SK-N-SH (cell line): ENCODE data around the gene LRRC10B. TPM values are rescaled to one million over a fixed set of nuclear protein-coding genes. Genes with fewer than 3 reads are reported as not detected.
"Not testable (repeated sequence)": the region's sequence is repeated elsewhere in the genome, so short reads cannot be mapped to it uniquely, and the experiment has no call there.

ENCODE experiments used
- CTCF ChIA-PET: fragments of 300-600, 350-600 bp; formaldehyde crosslinking; extraction: SDS; loops from one replicate; lab custom pipeline; 2021; lab: Yijun Ruan, JAX
- POLR2A ChIA-PET: fragments of 350-600 bp; sonication (Branson Sonifier 250); formaldehyde crosslinking; extraction: SDS; loops from one replicate; lab custom pipeline; 2020; ENCODE audit warnings: antibody characterized with exemption, inconsistent platforms; lab: Yijun Ruan, JAX
- DNase-seq: peaks from one replicate; pipeline ENCODE4 v3.0.0; 2012
- H2AFZ ChIP-seq: fragments of 200-600 bp; sonication (generic); 2 replicates; pipeline ENCODE4 v1.8.1; 2016; ENCODE audit warnings: antibody characterized with exemption, mild to moderate bottlenecking, low read depth
- H3F3A ChIP-seq: fragments of 200-600 bp; sonication (generic); replicated peaks from 2 replicates; pipeline ENCODE3; 2016; ENCODE audit warnings: antibody characterized with exemption, mild to moderate bottlenecking; ENCODE audit not compliant: insufficient read depth
- H3K27ac ChIP-seq, 2 experiments: fragments of 200-500 bp in 1 of 2; fragments of 200-600 bp in 1 of 2; sonication (Bioruptor generic) in 1 of 2; sonication (generic), shearing (Covaris generic) in 1 of 2; 2 replicates each; pipeline versions ENCODE4 v1.5.1 to v1.6.1; 2014 to 2016; ENCODE audit warnings: low read depth in 2 of 2, inconsistent platforms in 1 of 2, low read length in 1 of 2, mild to moderate bottlenecking in 1 of 2, mixed read lengths in 1 of 2
- H3K27me3 ChIP-seq: fragments of 200-600 bp; sonication (generic), shearing (Covaris generic); 2 replicates; pipeline ENCODE4 v1.6.1; 2016; ENCODE audit warnings: mixed run types; ENCODE audit not compliant: insufficient read depth
- H3K36me3 ChIP-seq, 2 experiments: fragments of 200-500 bp in 1 of 2; fragments of 200-600 bp in 1 of 2; sonication (Bioruptor generic) in 1 of 2; sonication (generic) in 1 of 2; replicated peaks in 1 of 2; 2 replicates each; pipeline versions ENCODE3 to v1.5.1; 2014 to 2016; ENCODE audit warnings: low read length in 1 of 2, mild to moderate bottlenecking in 1 of 2; ENCODE audit not compliant: insufficient read depth in 2 of 2, control insufficient read depth in 1 of 2
- H3K4me1 ChIP-seq, 2 experiments: fragments of 200-500 bp in 1 of 2; fragments of 200-600 bp in 1 of 2; sonication (Bioruptor generic) in 1 of 2; sonication (generic), shearing (Covaris generic) in 1 of 2; 2 replicates each; pipeline versions ENCODE4 v1.5.1 to v1.6.1; 2014 to 2016; ENCODE audit warnings: low read depth in 1 of 2, low read length in 1 of 2, mixed run types in 1 of 2; ENCODE audit not compliant: insufficient read depth in 2 of 2, control insufficient read depth in 1 of 2
- H3K4me2 ChIP-seq: fragments of 200-600 bp; sonication (generic), shearing (Covaris generic); 2 replicates; pipeline ENCODE4 v1.6.1; 2017; ENCODE audit warnings: mixed run types
- H3K4me3 ChIP-seq, 2 experiments: fragments of 200-500 bp in 1 of 2; fragments of 200-600 bp in 1 of 2; sonication (Bioruptor generic) in 1 of 2; sonication (generic), shearing (Covaris generic) in 1 of 2; 2 replicates each; pipeline versions ENCODE4 v1.5.1 to v1.8.1; 2014 to 2016; ENCODE audit warnings: low read depth in 2 of 2, inconsistent platforms in 1 of 2, low read length in 1 of 2, mild to moderate bottlenecking in 1 of 2, mixed read lengths in 1 of 2, moderate library complexity in 1 of 2
- H3K79me2 ChIP-seq: fragments of 200-600 bp; sonication (generic); 2 replicates; pipeline ENCODE4 v1.8.1; 2017; ENCODE audit warnings: mild to moderate bottlenecking; ENCODE audit not compliant: insufficient read depth
- H3K9ac ChIP-seq: fragments of 200-600 bp; sonication (generic); 2 replicates; pipeline ENCODE4 v1.6.1; 2017; ENCODE audit warnings: mixed run types
- H3K9me2 ChIP-seq: fragments of 200-600 bp; sonication (generic); 2 replicates; pipeline ENCODE4 v1.6.1; 2017; ENCODE audit warnings: mixed run types
- H3K9me3 ChIP-seq: fragments of 200-600 bp; sonication (generic); 2 replicates; pipeline ENCODE4 v1.6.1; 2017; ENCODE audit warnings: mixed run types, mild to moderate bottlenecking, moderate library complexity
- H4K20me1 ChIP-seq: fragments of 200-600 bp; sonication (generic); 2 replicates; pipeline ENCODE4 v1.6.1; 2017; ENCODE audit warnings: mild to moderate bottlenecking, mixed run types; ENCODE audit not compliant: insufficient read depth
- CHD2 ChIP-seq: fragments of 150-350 bp; IDR thresholded peaks from 2 replicates; pipeline ENCODE4 v1.6.1; 2018; ENCODE audit warnings: low read length; ENCODE audit not compliant: partially characterized antibody
- CTCF ChIP-seq: fragments of 200-600 bp; sonication (generic); IDR thresholded peaks from 2 replicates; pipeline ENCODE4 v1.6.1; 2017; ENCODE audit warnings: antibody characterized with exemption, mild to moderate bottlenecking, moderate library complexity
- FOXJ3 ChIP-seq: sonication (generic); formaldehyde crosslinking; IDR thresholded peaks from 2 replicates; pipeline ENCODE4 v1.5.1; 2020; ENCODE audit warnings: mild to moderate bottlenecking, missing genetic modification reagents
- JUND ChIP-seq: IDR thresholded peaks from 2 replicates; pipeline ENCODE4 v1.4.0; 2012
- MAX ChIP-seq: IDR thresholded peaks from 2 replicates; pipeline ENCODE4 v1.4.0; 2012; ENCODE audit warnings: low read depth
- NFIC ChIP-seq: IDR thresholded peaks from 2 replicates; pipeline ENCODE4 v1.4.0; 2012; ENCODE audit warnings: borderline replicate concordance
- RAD21 ChIP-seq: IDR thresholded peaks from 2 replicates; pipeline ENCODE4 v1.6.1; 2012; ENCODE audit warnings: mild to moderate bottlenecking, low read length
- SMC3 ChIP-seq: IDR thresholded peaks from 2 replicates; pipeline ENCODE4 v1.6.1; 2012; ENCODE audit warnings: low read depth, low read length, improper control_type of control experiment
- TAF1 ChIP-seq: IDR thresholded peaks from 2 replicates; pipeline ENCODE4 v1.6.1; 2012; ENCODE audit warnings: low read depth, mild to moderate bottlenecking, low read length, moderate library complexity, borderline replicate concordance
- TEAD4 ChIP-seq: IDR thresholded peaks from 2 replicates; pipeline ENCODE4 v1.4.0; 2012; ENCODE audit warnings: mild to moderate bottlenecking, borderline replicate concordance; ENCODE audit not compliant: insufficient read depth
- YY1 ChIP-seq: IDR thresholded peaks from 2 replicates; pipeline ENCODE4 v1.4.0; 2012; ENCODE audit warnings: low read depth, mild to moderate bottlenecking
- WGBS: methylation state at CpG from one replicate; pipeline ENCODE4 v1.1.6; 2017; ENCODE audit warnings: low lambda C conversion rate; 5-methylcytosine and 5-hydroxymethylcytosine counted together
- polyA plus RNA-seq, 3 experiments: library from polyadenylated mRNA; depleted of rRNA; stranded (reverse); fragments of >200 nt; gene quantifications; 2 replicates each; pipeline ENCODE4 v1.2.3, GENCODE V29; 2012
- TF ChIP-seq, protein P1 (sequence below): fragments of 150-350 bp; IDR thresholded peaks from 2 replicates; pipeline ENCODE4 v1.6.1; 2017; ENCODE audit warnings: antibody characterized with exemption, low read length, low read depth, borderline replicate concordance
- TF ChIP-seq, protein P2 (sequence below): IDR thresholded peaks from 2 replicates; pipeline ENCODE4 v1.4.0; 2012; ENCODE audit warnings: low read depth, borderline replicate concordance

LRRC10B gene
- polyA plus RNA-seq, 1 of the 3 experiments (the other 2 are of a cell fraction), result not detected

DNA sequence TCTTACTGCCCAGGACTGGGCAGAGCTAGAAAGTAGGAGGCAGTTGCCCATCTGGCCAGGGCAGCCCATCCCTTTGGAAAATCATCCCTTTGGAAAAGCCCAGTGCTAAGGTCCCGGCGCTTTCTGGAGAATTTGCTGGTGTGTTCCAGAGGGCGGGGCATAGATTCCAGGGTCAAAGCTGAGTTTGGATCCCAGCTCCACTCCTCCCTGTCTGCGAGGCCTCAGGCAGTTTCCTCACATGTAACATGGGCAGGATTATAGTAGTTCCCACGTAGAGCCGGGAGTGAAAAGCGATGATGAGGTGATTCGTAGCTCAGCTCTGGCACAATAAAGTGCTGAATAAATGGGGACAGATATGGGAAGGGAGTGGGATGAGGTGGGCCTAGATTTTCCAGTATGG lies 31.4 kb upstream of the LRRC10B start (continued):
- TF ChIP-seq, protein P1, sequence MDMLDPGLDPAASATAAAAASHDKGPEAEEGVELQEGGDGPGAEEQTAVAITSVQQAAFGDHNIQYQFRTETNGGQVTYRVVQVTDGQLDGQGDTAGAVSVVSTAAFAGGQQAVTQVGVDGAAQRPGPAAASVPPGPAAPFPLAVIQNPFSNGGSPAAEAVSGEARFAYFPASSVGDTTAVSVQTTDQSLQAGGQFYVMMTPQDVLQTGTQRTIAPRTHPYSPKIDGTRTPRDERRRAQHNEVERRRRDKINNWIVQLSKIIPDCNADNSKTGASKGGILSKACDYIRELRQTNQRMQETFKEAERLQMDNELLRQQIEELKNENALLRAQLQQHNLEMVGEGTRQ, result no peak
- no peak for TF ChIP-seq YY1

- Histone ChIP-seq H3K27ac (no peak overlapping the region), H4K20me1 (no peaks in the 10 kb centered on the region), H3K9me3 (no peaks in the 10 kb centered on the region), H3K27me3 (no peaks in the 10 kb centered on the region), H3K79me2 (no peaks in the 10 kb centered on the region), H3K4me2 (no peak overlapping the region), H3K4me1 (peaks cover 0 to 12% of the 10 kb centered on the region in 2 experiments; a peak in 1 of 4 replicates), H3K9me2 (no peaks in the 10 kb centered on the region), H3K36me3 (peaks cover 0 to under 1% of the 10 kb centered on the region in 2 experiments), H3K4me3 (no peak overlapping the region; a peak in 1 of 4 replicates), H2AFZ (no peak overlapping the region), H3K9ac (no peak overlapping the region), H3F3A (no peaks in the 10 kb centered on the region)
- DNase-seq, result peak; percentile 89
- TF ChIP-seq FOXJ3 (CRISPR knock-in tag) (no peak), SMC3 (peak; percentile 86), CTCF (peak; percentile 92), TAF1 (no peak), RAD21 (peak; percentile 88), JUND (no peak), CHD2 (no peak), MAX (no peak), NFIC (no peak), TEAD4 (no peak)
- TF ChIP-seq, protein P2, sequence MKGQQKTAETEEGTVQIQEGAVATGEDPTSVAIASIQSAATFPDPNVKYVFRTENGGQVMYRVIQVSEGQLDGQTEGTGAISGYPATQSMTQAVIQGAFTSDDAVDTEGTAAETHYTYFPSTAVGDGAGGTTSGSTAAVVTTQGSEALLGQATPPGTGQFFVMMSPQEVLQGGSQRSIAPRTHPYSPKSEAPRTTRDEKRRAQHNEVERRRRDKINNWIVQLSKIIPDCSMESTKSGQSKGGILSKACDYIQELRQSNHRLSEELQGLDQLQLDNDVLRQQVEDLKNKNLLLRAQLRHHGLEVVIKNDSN, result no peak
- CTCF ChIA-PET, result interaction anchor here (0.6 to 21.8 kb wide), 56 partner anchors 9 to 266 kb away, joined by 3 to 670 read pairs (median 5); partner anchors contain the start of genes LRRC10B and SYT7
- POLR2A ChIA-PET, result interaction anchor here (0.6 kb wide), 1 partner anchor 39 kb away, joined by 3 read pairs; no protein-coding TSS in a partner anchor
- WGBS, result 7% methylated on average over 7 of the region's 18 CpGs
Observed at GRCh38 chr11:61477727-61478148, 30.8 kb upstream of the LRRC10B start.

DNA sequence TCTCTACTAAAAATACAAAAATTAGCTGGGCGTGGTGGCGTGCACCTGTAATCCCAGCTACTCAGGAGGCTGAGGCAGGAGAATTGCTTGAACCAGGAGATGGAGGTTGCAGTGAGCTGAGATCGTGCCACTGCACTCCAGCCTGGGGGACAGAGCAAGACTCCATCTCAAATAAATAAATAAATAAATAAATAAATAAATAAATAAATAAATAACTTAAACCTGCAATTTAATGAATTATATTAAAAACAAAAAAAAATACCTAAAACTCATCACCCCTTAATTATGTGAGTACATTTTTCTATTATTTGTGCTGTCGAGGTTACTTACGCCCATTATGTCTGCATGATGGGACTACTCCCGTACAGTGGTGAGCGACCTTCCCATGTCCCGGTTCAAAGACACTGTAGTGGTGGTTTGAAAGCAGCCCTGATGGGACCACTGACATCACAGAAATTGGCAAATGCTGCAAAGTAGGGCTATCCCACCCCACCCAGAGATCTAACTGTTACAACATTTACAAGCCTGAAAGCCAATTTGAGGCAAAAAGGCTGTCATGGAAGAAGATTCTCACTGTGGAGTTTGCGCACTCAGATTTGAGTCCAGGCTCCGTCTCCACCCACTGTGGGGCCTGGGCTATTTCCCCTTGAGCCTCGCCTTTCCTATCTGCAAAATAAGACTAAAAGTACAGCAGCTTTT lies 29.0 kb upstream of the LRRC10B start:
- H3K79me2 ChIP-seq, H4K20me1 ChIP-seq, POLR2A ChIA-PET, H3K27me3 ChIP-seq, H3K36me3 ChIP-seq, H3F3A ChIP-seq, H3K27ac ChIP-seq, H3K9me3 ChIP-seq, H3K4me2 ChIP-seq, H3K9ac ChIP-seq, H3K9me2 ChIP-seq, DNase-seq, H3K4me3 ChIP-seq, H2AFZ ChIP-seq: not testable (repeated sequence)
- CTCF ChIA-PET, result interaction anchor here (0.7 to 21.8 kb wide), 17 partner anchors 11 to 255 kb away, joined by 3 to 670 read pairs (median 19); partner anchors contain the start of genes LRRC10B and SYT7
- WGBS, result 82% methylated on average over 11 of the region's 11 CpGs
- peaks cover 0 to 12% of the 10 kb centered on the region in 2 experiments; a peak in 1 of 4 replicates for H3K4me1 ChIP-seq
